DND-41 (cell line): ENCODE measurements around the gene WDTC1.

Experiments used
- CTCF ChIP-seq: IDR thresholded peaks from 2 replicates; pipeline ENCODE4 v1.5.1; 2012; ENCODE audit warnings: borderline replicate concordance, low read length, moderate library complexity, mild to moderate bottlenecking; ENCODE audit not compliant: poor library complexity, severe bottlenecking; ENCODE audit errors: extremely low read depth
- EZH2 ChIP-seq: IDR thresholded peaks from 3 replicates; pipeline ENCODE4 v1.6.1; 2012; ENCODE audit warnings: borderline replicate concordance, low read depth, mild to moderate bottlenecking, moderate library complexity, low read length, inconsistent platforms; ENCODE audit not compliant: severe bottlenecking

GRCh38 chr1:27306071-27306470 is 71.6 kb downstream of the WDTC1 start:
- no peak for TF ChIP-seq CTCF
- no peak for TF ChIP-seq EZH2
